GM23338 (cell line): ENCODE results near the gene SMYD3. TPM values are rescaled to one million over a fixed set of nuclear protein-coding genes. Genes with fewer than 3 reads are reported as not detected.

Source experiments
- ATAC-seq: fragments of 200-7000 bp; cut with Tn5 transposase; 3 replicates; pipeline ENCODE4 v1.9.1; 2020
- DNase-seq: peaks from one replicate; pipeline ENCODE4 v3.0.0-alpha.2; 2015; ENCODE audit warnings: low spot score
- H2AFZ ChIP-seq: fragments of 200-600 bp; sonication (generic); 2 replicates; pipeline ENCODE4 v1.8.0; 2016; ENCODE audit warnings: antibody characterized with exemption, mild to moderate bottlenecking, moderate library complexity
- H3F3A ChIP-seq: fragments of 200-600 bp; sonication (generic); replicated peaks from 2 replicates; pipeline ENCODE4 v1.8.0; 2017; ENCODE audit warnings: antibody characterized with exemption, mixed run types, low read depth
- H3K27ac ChIP-seq: fragments of 200-600 bp; sonication (generic); 2 replicates; pipeline ENCODE4 v1.6.1; 2016; ENCODE audit warnings: low read depth
- H3K27me3 ChIP-seq: fragments of 200-600 bp; sonication (generic); 2 replicates; pipeline ENCODE4 v1.8.0; 2016; ENCODE audit warnings: mild to moderate bottlenecking, mixed run types, moderate library complexity; ENCODE audit not compliant: insufficient read depth
- H3K36me3 ChIP-seq: fragments of 200-600 bp; sonication (generic); 2 replicates; pipeline ENCODE4 v1.8.0; 2016; ENCODE audit warnings: mild to moderate bottlenecking; ENCODE audit not compliant: insufficient read depth
- H3K4me1 ChIP-seq: fragments of 200-600 bp; sonication (generic); 2 replicates; pipeline ENCODE4 v1.8.0; 2016; ENCODE audit warnings: mild to moderate bottlenecking, moderate library complexity; ENCODE audit not compliant: insufficient read depth
- H3K4me2 ChIP-seq: fragments of 200-600 bp; sonication (generic); 2 replicates; pipeline ENCODE4 v1.7.1; 2017; ENCODE audit warnings: mixed run types
- H3K4me3 ChIP-seq: fragments of 200-600 bp; sonication (generic); 2 replicates; pipeline ENCODE4 v1.6.1; 2016; ENCODE audit warnings: mixed run types
- H3K79me2 ChIP-seq: fragments of 200-600 bp; sonication (generic); replicated peaks from 2 replicates; pipeline ENCODE4 v1.8.0; 2017; ENCODE audit warnings: mild to moderate bottlenecking; ENCODE audit not compliant: insufficient read depth
- H3K9me2 ChIP-seq: fragments of 200-600 bp; sonication (generic); 2 replicates; pipeline ENCODE4 v1.8.0; 2017; ENCODE audit not compliant: insufficient read depth
- H4K20me1 ChIP-seq: fragments of 200-600 bp; sonication (generic); replicated peaks from 2 replicates; pipeline ENCODE4 v1.8.0; 2017; ENCODE audit warnings: mild to moderate bottlenecking; ENCODE audit not compliant: insufficient read depth
- H3K27ac Mint-ChIP-seq: 2 replicates; pipeline ENCODE4 v1.8.0; 2020; ENCODE audit warnings: inconsistent platforms, mild to moderate bottlenecking, moderate library complexity, mixed read lengths
- H3K27me3 Mint-ChIP-seq: 3 replicates; pipeline ENCODE4 v1.8.0; 2022; ENCODE audit warnings: low read depth, mild to moderate bottlenecking, moderate library complexity, mixed read lengths, inconsistent platforms; ENCODE audit not compliant: insufficient read depth, poor library complexity
- H3K36me3 Mint-ChIP-seq: 3 replicates; pipeline ENCODE4 v1.8.0; 2021; ENCODE audit warnings: low read depth, mild to moderate bottlenecking, inconsistent platforms, moderate library complexity, mixed read lengths
- H3K4me1 Mint-ChIP-seq: 3 replicates; pipeline ENCODE4 v1.8.0; 2020; ENCODE audit warnings: mild to moderate bottlenecking, inconsistent platforms, mixed read lengths
- H3K4me3 Mint-ChIP-seq: 3 replicates; pipeline ENCODE4 v1.8.0; 2021; ENCODE audit warnings: moderate library complexity, mild to moderate bottlenecking, inconsistent platforms, mixed read lengths
- H3K9me3 Mint-ChIP-seq: 3 replicates; pipeline ENCODE4 v1.8.0; 2020; ENCODE audit warnings: moderate library complexity, mild to moderate bottlenecking, inconsistent platforms, mixed read lengths
- CREB1 ChIP-seq: fragments of 250-450 bp; sonication (Bioruptor Pico); IDR thresholded peaks from 2 replicates; pipeline ENCODE4 v1.5.0; 2020; ENCODE audit warnings: low read depth, mild to moderate bottlenecking, moderate library complexity
- ETS1 ChIP-seq: IDR thresholded peaks from 2 replicates; pipeline ENCODE4 v1.6.1; 2016; ENCODE audit warnings: antibody characterized with exemption
- EZH2 ChIP-seq: fragments of 200-600 bp; sonication (generic); IDR thresholded peaks from one replicate; pipeline ENCODE4 v1.8.0; 2017; ENCODE audit warnings: antibody characterized with exemption, mild to moderate bottlenecking, low read depth; ENCODE audit not compliant: unreplicated experiment
- EZH2phosphoT487 ChIP-seq: fragments of 200-600 bp; sonication (generic); IDR thresholded peaks from one replicate; pipeline ENCODE4 v1.8.1; 2018; ENCODE audit warnings: antibody characterized with exemption; ENCODE audit not compliant: unreplicated experiment
- JUNB ChIP-seq: IDR thresholded peaks from one replicate; pipeline ENCODE4 v1.6.1; 2016; ENCODE audit warnings: antibody characterized with exemption; ENCODE audit not compliant: unreplicated experiment
- NANOG ChIP-seq: IDR thresholded peaks from 2 replicates; pipeline ENCODE4 v1.6.1; 2016; ENCODE audit warnings: antibody characterized with exemption, borderline replicate concordance
- POLR2AphosphoS5 ChIP-seq: IDR thresholded peaks from 2 replicates; pipeline ENCODE4 v1.6.1; 2016; ENCODE audit warnings: antibody characterized with exemption, low read depth
- REST ChIP-seq: IDR thresholded peaks from one replicate; pipeline ENCODE4 v1.6.1; 2018; ENCODE audit warnings: antibody characterized with exemption; ENCODE audit not compliant: unreplicated experiment
- STAT1 ChIP-seq: IDR thresholded peaks from one replicate; pipeline ENCODE4 v1.6.1; 2016; ENCODE audit warnings: antibody characterized with exemption; ENCODE audit not compliant: unreplicated experiment
- ZNF114 ChIP-seq: fragments of 250-450 bp; sonication (Bioruptor Pico); IDR thresholded peaks from 2 replicates; pipeline ENCODE4 v1.5.0; 2020; ENCODE audit warnings: mild to moderate bottlenecking, moderate library complexity
- ZNF331 ChIP-seq: fragments of 250-450 bp; sonication (Bioruptor Pico); IDR thresholded peaks from 2 replicates; pipeline ENCODE4 v1.5.0; 2020; ENCODE audit warnings: low read depth, mild to moderate bottlenecking, moderate library complexity
- polyA plus RNA-seq: library from polyadenylated mRNA; unstranded; fragments of >200 nt; fragmentation: Nextera tagmentation; extraction: Ambion mirVana; gene quantifications from 2 replicates; pipeline ENCODE4 v1.2.1, GENCODE V29; 2016
- total RNA-seq: library from RNA; depleted of rRNA; stranded (reverse); fragments of >200 nt; shearing (Covaris generic); gene quantifications from 2 replicates; pipeline ENCODE4 v1.2.3, GENCODE V29; 2014
- TF ChIP-seq, protein P1 (sequence below), 2 experiments: fragments of 200-600 bp in 1 of 2; sonication (generic) in 1 of 2; conservative IDR thresholded peaks; 2 replicates each; pipeline versions ENCODE4 v1.5.1 to v1.6.1; 2016 to 2017; ENCODE audit warnings: antibody characterized with exemption in 2 of 2, low read depth in 2 of 2, mild to moderate bottlenecking in 2 of 2, moderate library complexity in 1 of 2
- TF ChIP-seq, protein P2 (sequence below): fragments of 250-450 bp; sonication (Bioruptor Pico); IDR thresholded peaks from 2 replicates; pipeline ENCODE4 v1.5.0; 2020; ENCODE audit warnings: mild to moderate bottlenecking, moderate library complexity

Gene SMYD3
- total and polyA plus RNA-seq, 2 experiments from 2014 or later, result 31.8 to 34.4 TPM

GRCh38 chr1:246324711-246325110, 182.4 kb downstream of the SMYD3 start:
- no peaks in the 10 kb centered on the region for H3K27me3 Mint-ChIP-seq
- Histone ChIP-seq H3K79me2 (no peaks in the 10 kb centered on the region), H3K9me2 (no peaks in the 10 kb centered on the region), H3K27me3 (no peaks in the 10 kb centered on the region), H3K36me3 (no peaks in the 10 kb centered on the region), H3K4me3 (no peak overlapping the region), H3K4me1 (no peaks in the 10 kb centered on the region), H2AFZ (no peak overlapping the region), H3K27ac (no peak overlapping the region), H3F3A (no peaks in the 10 kb centered on the region), H3K4me2 (no peak overlapping the region), H4K20me1 (no peaks in the 10 kb centered on the region)
- H3K4me1 Mint-ChIP-seq, result peaks cover 12% of the 10 kb centered on the region
- ATAC-seq (peak; percentile 30; the same call in 1 of the 3 replicates), DNase-seq (peak; percentile 35)
- TF ChIP-seq JUNB (no peak), ZNF114 (CRISPR knock-in tag) (no peak), POLR2AphosphoS5 (no peak), EZH2phosphoT487 (no peak), EZH2 (no peak), ETS1 (no peak), STAT1 (no peak), NANOG (no peak), REST (no peak), CREB1 (CRISPR knock-in tag) (no peak), ZNF331 (no peak)
- TF ChIP-seq, protein P1, sequence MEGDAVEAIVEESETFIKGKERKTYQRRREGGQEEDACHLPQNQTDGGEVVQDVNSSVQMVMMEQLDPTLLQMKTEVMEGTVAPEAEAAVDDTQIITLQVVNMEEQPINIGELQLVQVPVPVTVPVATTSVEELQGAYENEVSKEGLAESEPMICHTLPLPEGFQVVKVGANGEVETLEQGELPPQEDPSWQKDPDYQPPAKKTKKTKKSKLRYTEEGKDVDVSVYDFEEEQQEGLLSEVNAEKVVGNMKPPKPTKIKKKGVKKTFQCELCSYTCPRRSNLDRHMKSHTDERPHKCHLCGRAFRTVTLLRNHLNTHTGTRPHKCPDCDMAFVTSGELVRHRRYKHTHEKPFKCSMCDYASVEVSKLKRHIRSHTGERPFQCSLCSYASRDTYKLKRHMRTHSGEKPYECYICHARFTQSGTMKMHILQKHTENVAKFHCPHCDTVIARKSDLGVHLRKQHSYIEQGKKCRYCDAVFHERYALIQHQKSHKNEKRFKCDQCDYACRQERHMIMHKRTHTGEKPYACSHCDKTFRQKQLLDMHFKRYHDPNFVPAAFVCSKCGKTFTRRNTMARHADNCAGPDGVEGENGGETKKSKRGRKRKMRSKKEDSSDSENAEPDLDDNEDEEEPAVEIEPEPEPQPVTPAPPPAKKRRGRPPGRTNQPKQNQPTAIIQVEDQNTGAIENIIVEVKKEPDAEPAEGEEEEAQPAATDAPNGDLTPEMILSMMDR (conservative IDR thresholded peaks at IDR 0.05; ENCODE audit: low read depth in 2 of 2), result no peak
- TF ChIP-seq, protein P2, sequence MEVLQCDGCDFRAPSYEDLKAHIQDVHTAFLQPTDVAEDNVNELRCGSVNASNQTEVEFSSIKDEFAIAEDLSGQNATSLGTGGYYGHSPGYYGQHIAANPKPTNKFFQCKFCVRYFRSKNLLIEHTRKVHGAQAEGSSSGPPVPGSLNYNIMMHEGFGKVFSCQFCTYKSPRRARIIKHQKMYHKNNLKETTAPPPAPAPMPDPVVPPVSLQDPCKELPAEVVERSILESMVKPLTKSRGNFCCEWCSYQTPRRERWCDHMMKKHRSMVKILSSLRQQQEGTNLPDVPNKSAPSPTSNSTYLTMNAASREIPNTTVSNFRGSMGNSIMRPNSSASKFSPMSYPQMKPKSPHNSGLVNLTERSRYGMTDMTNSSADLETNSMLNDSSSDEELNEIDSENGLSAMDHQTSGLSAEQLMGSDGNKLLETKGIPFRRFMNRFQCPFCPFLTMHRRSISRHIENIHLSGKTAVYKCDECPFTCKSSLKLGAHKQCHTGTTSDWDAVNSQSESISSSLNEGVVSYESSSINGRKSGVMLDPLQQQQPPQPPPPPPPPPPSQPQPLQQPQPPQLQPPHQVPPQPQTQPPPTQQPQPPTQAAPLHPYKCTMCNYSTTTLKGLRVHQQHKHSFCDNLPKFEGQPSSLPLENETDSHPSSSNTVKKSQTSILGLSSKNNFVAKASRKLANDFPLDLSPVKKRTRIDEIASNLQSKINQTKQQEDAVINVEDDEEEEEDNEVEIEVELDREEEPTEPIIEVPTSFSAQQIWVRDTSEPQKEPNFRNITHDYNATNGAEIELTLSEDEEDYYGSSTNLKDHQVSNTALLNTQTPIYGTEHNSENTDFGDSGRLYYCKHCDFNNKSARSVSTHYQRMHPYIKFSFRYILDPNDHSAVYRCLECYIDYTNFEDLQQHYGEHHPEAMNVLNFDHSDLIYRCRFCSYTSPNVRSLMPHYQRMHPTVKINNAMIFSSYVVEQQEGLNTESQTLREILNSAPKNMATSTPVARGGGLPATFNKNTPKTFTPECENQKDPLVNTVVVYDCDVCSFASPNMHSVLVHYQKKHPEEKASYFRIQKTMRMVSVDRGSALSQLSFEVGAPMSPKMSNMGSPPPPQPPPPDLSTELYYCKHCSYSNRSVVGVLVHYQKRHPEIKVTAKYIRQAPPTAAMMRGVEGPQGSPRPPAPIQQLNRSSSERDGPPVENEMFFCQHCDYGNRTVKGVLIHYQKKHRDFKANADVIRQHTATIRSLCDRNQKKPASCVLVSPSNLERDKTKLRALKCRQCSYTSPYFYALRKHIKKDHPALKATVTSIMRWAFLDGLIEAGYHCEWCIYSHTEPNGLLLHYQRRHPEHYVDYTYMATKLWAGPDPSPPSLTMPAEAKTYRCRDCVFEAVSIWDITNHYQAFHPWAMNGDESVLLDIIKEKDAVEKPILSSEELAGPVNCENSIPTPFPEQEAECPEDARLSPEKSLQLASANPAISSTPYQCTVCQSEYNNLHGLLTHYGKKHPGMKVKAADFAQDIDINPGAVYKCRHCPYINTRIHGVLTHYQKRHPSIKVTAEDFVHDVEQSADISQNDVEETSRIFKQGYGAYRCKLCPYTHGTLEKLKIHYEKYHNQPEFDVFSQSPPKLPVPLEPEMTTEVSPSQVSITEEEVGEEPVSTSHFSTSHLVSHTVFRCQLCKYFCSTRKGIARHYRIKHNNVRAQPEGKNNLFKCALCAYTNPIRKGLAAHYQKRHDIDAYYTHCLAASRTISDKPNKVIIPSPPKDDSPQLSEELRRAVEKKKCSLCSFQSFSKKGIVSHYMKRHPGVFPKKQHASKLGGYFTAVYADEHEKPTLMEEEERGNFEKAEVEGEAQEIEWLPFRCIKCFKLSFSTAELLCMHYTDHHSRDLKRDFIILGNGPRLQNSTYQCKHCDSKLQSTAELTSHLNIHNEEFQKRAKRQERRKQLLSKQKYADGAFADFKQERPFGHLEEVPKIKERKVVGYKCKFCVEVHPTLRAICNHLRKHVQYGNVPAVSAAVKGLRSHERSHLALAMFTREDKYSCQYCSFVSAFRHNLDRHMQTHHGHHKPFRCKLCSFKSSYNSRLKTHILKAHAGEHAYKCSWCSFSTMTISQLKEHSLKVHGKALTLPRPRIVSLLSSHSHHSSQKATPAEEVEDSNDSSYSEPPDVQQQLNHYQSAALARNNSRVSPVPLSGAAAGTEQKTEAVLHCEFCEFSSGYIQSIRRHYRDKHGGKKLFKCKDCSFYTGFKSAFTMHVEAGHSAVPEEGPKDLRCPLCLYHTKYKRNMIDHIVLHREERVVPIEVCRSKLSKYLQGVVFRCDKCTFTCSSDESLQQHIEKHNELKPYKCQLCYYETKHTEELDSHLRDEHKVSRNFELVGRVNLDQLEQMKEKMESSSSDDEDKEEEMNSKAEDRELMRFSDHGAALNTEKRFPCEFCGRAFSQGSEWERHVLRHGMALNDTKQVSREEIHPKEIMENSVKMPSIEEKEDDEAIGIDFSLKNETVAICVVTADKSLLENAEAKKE, result no peak
- peaks cover 2% of the 10 kb centered on the region; the same call in 2 of the 3 replicates for H3K36me3 Mint-ChIP-seq
- H3K4me3 Mint-ChIP-seq, result no peak overlapping the region
- H3K27ac Mint-ChIP-seq, result no peak overlapping the region
- H3K9me3 Mint-ChIP-seq, result no peaks in the 10 kb centered on the region; the same call in 2 of the 3 replicates
